Osteoblast (primary cell): ENCODE results near the gene DNAH12. TPM values are rescaled to one million over a fixed set of nuclear protein-coding genes. Genes with fewer than 3 reads are reported as not detected.

Experiments used
- DNase-seq: peaks from one replicate; pipeline ENCODE4 v3.0.0; 2011; ENCODE audit warnings: low spot score, mixed read lengths; ENCODE audit not compliant: insufficient read length; ENCODE audit errors: missing footprints
- H2AFZ ChIP-seq: 2 replicates; pipeline ENCODE4 v1.6.0; 2011; ENCODE audit warnings: mild to moderate bottlenecking, low read length
- H3K27ac ChIP-seq: 2 replicates; pipeline ENCODE4 v1.5.1; 2011; ENCODE audit warnings: mild to moderate bottlenecking, low read depth, low read length, moderate library complexity
- H3K27me3 ChIP-seq: 2 replicates; pipeline ENCODE4 v1.6.0; 2012; ENCODE audit warnings: mild to moderate bottlenecking, control low read depth, inconsistent platforms, low read length, moderate library complexity; ENCODE audit not compliant: insufficient read depth
- H3K36me3 ChIP-seq: 2 replicates; pipeline ENCODE4 v1.5.1; 2011; ENCODE audit warnings: mild to moderate bottlenecking, low read length, control low read depth, moderate library complexity; ENCODE audit not compliant: insufficient read depth
- H3K4me1 ChIP-seq: 2 replicates; pipeline ENCODE4 v1.5.1; 2011; ENCODE audit warnings: mild to moderate bottlenecking, low read length, control low read depth, moderate library complexity; ENCODE audit not compliant: insufficient read depth
- H3K4me2 ChIP-seq: 2 replicates; pipeline ENCODE4 v1.6.0; 2011; ENCODE audit warnings: mild to moderate bottlenecking, low read length; ENCODE audit not compliant: insufficient read depth
- H3K4me3 ChIP-seq: fragments of 200-600 bp; sonication (generic); 3 replicates; pipeline ENCODE4 v1.5.1; 2012; ENCODE audit warnings: mild to moderate bottlenecking, low read length, inconsistent platforms; ENCODE audit not compliant: insufficient read depth
- H3K79me2 ChIP-seq: 2 replicates; pipeline ENCODE4 v1.6.0; 2012; ENCODE audit warnings: mild to moderate bottlenecking, low read length, control low read depth, inconsistent platforms; ENCODE audit not compliant: insufficient read depth
- H3K9me3 ChIP-seq: 2 replicates; pipeline ENCODE4 v1.5.1; 2011; ENCODE audit warnings: low read depth, low read length, control low read depth
- H4K20me1 ChIP-seq: 2 replicates; pipeline ENCODE4 v1.6.0; 2012; ENCODE audit warnings: mild to moderate bottlenecking, low read length, control low read depth; ENCODE audit not compliant: insufficient read depth
- CTCF ChIP-seq: IDR thresholded peaks from 2 replicates; pipeline ENCODE4 v1.5.1; 2011; ENCODE audit warnings: mild to moderate bottlenecking, low read depth, low read length, moderate library complexity; ENCODE audit errors: extremely low read depth
- total RNA-seq: library from RNA; depleted of rRNA; stranded (reverse); fragments of >200 nt; gene quantifications from 2 replicates; pipeline ENCODE4 v1.2.3, GENCODE V29; 2012

Gene DNAH12
- total RNA-seq, 1 donor, result under 0.01 TPM

GRCh38 chr3:57411715-57412114 is 132.4 kb downstream of the DNAH12 start:
- no peaks in the 10 kb centered on the region for H3K36me3 ChIP-seq
- no peak overlapping the region for H2AFZ ChIP-seq
- DNase-seq, result no peak
- H3K79me2 ChIP-seq, result no peaks in the 10 kb centered on the region
- H3K4me3 ChIP-seq, result no peak overlapping the region
- no peak for TF ChIP-seq CTCF
- H3K27ac ChIP-seq, result no peak overlapping the region
- peaks cover 11% of the 10 kb centered on the region for H3K27me3 ChIP-seq
- no peak overlapping the region for H3K4me2 ChIP-seq
- H3K4me1 ChIP-seq, result no peaks in the 10 kb centered on the region
- no peaks in the 10 kb centered on the region for H3K9me3 ChIP-seq
- no peaks in the 10 kb centered on the region for H4K20me1 ChIP-seq

DNA sequence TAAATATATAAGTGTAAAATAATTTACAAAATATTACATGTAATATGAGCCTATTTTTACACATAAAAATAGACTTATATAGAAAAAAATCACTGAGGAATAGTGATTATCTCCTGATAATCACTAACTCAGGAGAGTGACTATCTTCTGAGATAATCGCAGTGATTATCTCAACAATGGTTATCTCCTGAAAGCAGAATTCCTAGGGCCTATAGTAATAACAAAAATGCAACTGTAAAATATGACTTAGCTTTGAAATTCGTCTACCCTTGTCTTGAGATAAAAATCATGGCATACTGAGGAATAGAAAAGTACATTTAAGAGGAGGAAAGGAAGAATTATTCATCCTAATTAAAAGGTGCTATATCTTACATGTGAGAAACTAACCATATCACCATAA is 134.7 kb downstream of the DNAH12 start:
- Histone ChIP-seq H3K4me3 (no peak overlapping the region), H3K79me2 (no peaks in the 10 kb centered on the region), H3K4me2 (no peak overlapping the region), H3K9me3 (no peaks in the 10 kb centered on the region), H3K27ac (no peak overlapping the region), H3K4me1 (no peaks in the 10 kb centered on the region), H3K36me3 (no peaks in the 10 kb centered on the region), H2AFZ (no peak overlapping the region), H3K27me3 (peaks cover 11% of the 10 kb centered on the region), H4K20me1 (no peaks in the 10 kb centered on the region)
- no peak for TF ChIP-seq CTCF
- DNase-seq, result no peak

- H3K36me3 ChIP-seq, result no peaks in the 10 kb centered on the region
- peak; percentile 10 for DNase-seq
- TF ChIP-seq CTCF, result no peak
- H3K79me2 ChIP-seq, result no peaks in the 10 kb centered on the region
- no peaks in the 10 kb centered on the region for H4K20me1 ChIP-seq
- H3K9me3 ChIP-seq, result no peaks in the 10 kb centered on the region
- no peak overlapping the region for H3K4me3 ChIP-seq
- no peak overlapping the region for H2AFZ ChIP-seq
- H3K4me1 ChIP-seq, result peaks cover 4% of the 10 kb centered on the region
- no peak overlapping the region for H3K27ac ChIP-seq
- H3K27me3 ChIP-seq, result peaks cover 5% of the 10 kb centered on the region
- H3K4me2 ChIP-seq, result no peak overlapping the region
Measured at GRCh38 chr3:57402675-57403074, 141.5 kb downstream of the DNAH12 start.

DNA sequence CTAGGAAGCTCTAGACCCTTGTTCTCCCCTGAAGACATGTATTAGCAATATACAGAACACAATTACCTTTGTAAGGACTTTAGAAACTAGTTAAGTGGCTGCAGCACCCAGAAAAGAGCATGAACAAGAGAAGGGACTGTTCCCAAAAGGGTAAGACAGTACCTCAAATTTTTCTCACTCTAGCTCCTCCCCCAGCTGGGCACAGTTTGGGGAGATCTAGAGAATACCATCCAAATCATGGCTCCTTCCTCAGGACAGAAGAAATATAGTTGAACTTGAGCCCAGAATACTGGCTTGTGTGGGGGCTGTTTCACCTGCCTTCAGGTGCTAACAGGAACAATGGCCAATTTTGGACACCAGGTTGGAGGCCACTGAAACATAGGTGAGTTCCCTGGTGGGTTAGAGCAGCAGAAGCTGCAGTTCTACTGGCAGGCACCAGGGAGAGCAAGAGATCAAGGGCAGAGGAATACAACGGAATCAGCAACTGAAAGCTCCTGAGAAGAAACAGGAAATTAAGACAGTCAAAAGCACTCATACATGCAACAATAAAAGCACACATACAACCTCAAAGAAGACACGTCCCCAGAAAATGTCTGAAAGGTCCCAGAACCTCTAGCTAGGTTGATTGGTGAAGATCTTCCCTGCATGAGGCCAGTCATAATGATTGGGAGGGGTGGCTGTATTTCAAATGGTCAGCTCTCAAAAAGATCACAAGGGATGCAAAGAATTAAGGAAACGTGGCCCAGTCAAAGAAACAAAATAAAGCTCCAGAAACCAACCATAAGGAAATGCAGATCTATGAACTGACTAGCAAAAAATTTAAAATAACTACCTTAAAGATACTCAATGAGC is 146.7 kb downstream of the DNAH12 start:
- Histone ChIP-seq H2AFZ (peak overlapping the region; percentile 85), H3K4me2 (peak overlapping the region; percentile 79), H3K79me2 (no peaks in the 10 kb centered on the region), H3K27me3 (no peaks in the 10 kb centered on the region), H3K36me3 (no peaks in the 10 kb centered on the region), H4K20me1 (no peaks in the 10 kb centered on the region), H3K4me1 (peaks cover 5% of the 10 kb centered on the region), H3K27ac (no peak overlapping the region), H3K4me3 (peak overlapping the region; percentile 39), H3K9me3 (no peaks in the 10 kb centered on the region)
- peak; percentile 82 for TF ChIP-seq CTCF
- no peak for DNase-seq
